Liver (tissue), 9 donors: Measurements from ENCODE around the gene STK33. TPM values are rescaled to one million over a fixed set of nuclear protein-coding genes. Genes with fewer than 3 reads are reported as not detected.

Experiments used
- DNase-seq: peaks from one replicate; pipeline ENCODE4 v3.0.0-alpha.2; 2017; ENCODE audit warnings: low spot score
- H3K27ac ChIP-seq, 2 donors: one replicate each; pipeline ENCODE4 v1.7.0; 2013; ENCODE audit warnings: inconsistent platforms in 2 of 2, low read length in 2 of 2, control low read depth in 1 of 2, low read depth in 1 of 2, mild to moderate bottlenecking in 1 of 2
- H3K27me3 ChIP-seq, 4 donors: one replicate each; pipeline versions ENCODE4 v1.6.1 to v1.7.0; 2013; ENCODE audit warnings: low read length in 3 of 4, inconsistent platforms in 1 of 4, mild to moderate bottlenecking in 1 of 4, moderate library complexity in 1 of 4; ENCODE audit not compliant: control insufficient read depth in 4 of 4, insufficient read depth in 4 of 4
- H3K36me3 ChIP-seq, 4 donors: one replicate each; pipeline versions ENCODE4 v1.6.1 to v1.7.0; 2013; ENCODE audit warnings: low read length in 3 of 4, mild to moderate bottlenecking in 3 of 4, low read depth in 1 of 4, moderate library complexity in 1 of 4; ENCODE audit not compliant: control insufficient read depth in 4 of 4, insufficient read depth in 3 of 4
- H3K4me1 ChIP-seq, 4 donors: one replicate each; pipeline versions ENCODE4 v1.6.1 to v1.7.0; 2013; ENCODE audit warnings: low read length in 3 of 4, mild to moderate bottlenecking in 3 of 4, moderate library complexity in 1 of 4; ENCODE audit not compliant: control insufficient read depth in 4 of 4, insufficient read depth in 4 of 4
- H3K4me3 ChIP-seq, 3 donors: one replicate each; pipeline versions ENCODE4 v1.6.1 to v1.7.0; 2013; ENCODE audit warnings: low read length in 3 of 3, control low read depth in 1 of 3, low read depth in 1 of 3, mild to moderate bottlenecking in 1 of 3
- H3K9ac ChIP-seq, 2 donors: one replicate each; pipeline ENCODE4 v1.7.0; 2013; ENCODE audit warnings: low read length in 2 of 2, mild to moderate bottlenecking in 2 of 2, moderate library complexity in 2 of 2, control low read depth in 1 of 2, low read depth in 1 of 2
- H3K9me3 ChIP-seq, 4 donors: one replicate each; pipeline versions ENCODE4 v1.6.1 to v1.7.0; 2013; ENCODE audit warnings: low read length in 3 of 4; ENCODE audit not compliant: control insufficient read depth in 4 of 4
- ATF3 ChIP-seq: IDR thresholded peaks from 2 replicates; pipeline ENCODE4 v1.6.1; 2016; ENCODE audit warnings: antibody characterized with exemption
- EGR1 ChIP-seq, 2 donors: IDR thresholded peaks; 2 replicates each; pipeline ENCODE4 v1.6.1; 2016 to 2018; ENCODE audit warnings: antibody characterized with exemption in 2 of 2, low read depth in 2 of 2
- FOXA1 ChIP-seq: IDR thresholded peaks from 2 replicates; pipeline ENCODE4 v1.6.1; 2016; ENCODE audit warnings: antibody characterized with exemption
- FOXA2 ChIP-seq: IDR thresholded peaks from 2 replicates; pipeline ENCODE4 v1.6.1; 2016; ENCODE audit warnings: antibody characterized with exemption
- GABPA ChIP-seq, 2 donors: IDR thresholded peaks in 1 of 2; conservative IDR thresholded peaks in 1 of 2; 2 replicates each; pipeline ENCODE4 v1.6.1; 2016; ENCODE audit warnings: antibody characterized with exemption in 2 of 2, mild to moderate bottlenecking in 1 of 2, moderate library complexity in 1 of 2
- HNF4G ChIP-seq: IDR thresholded peaks from 2 replicates; pipeline ENCODE4 v1.6.1; 2016; ENCODE audit warnings: antibody characterized with exemption
- JUND ChIP-seq, 2 donors: IDR thresholded peaks; 2 replicates each; pipeline ENCODE4 v1.6.1; 2016; ENCODE audit warnings: antibody characterized with exemption in 2 of 2
- MAX ChIP-seq: IDR thresholded peaks from 2 replicates; pipeline ENCODE4 v1.6.1; 2016; ENCODE audit warnings: antibody characterized with exemption
- RAD21 ChIP-seq, 2 donors: IDR thresholded peaks; 2 replicates each; pipeline ENCODE4 v1.6.1; 2016; ENCODE audit warnings: antibody characterized with exemption in 2 of 2, mild to moderate bottlenecking in 2 of 2
- REST ChIP-seq: IDR thresholded peaks from 2 replicates; pipeline ENCODE4 v1.6.1; 2016; ENCODE audit warnings: antibody characterized with exemption, mild to moderate bottlenecking
- RXRA ChIP-seq, 2 donors: IDR thresholded peaks; 2 replicates each; pipeline ENCODE4 v1.6.1; 2017 to 2018; ENCODE audit warnings: antibody characterized with exemption in 2 of 2, mild to moderate bottlenecking in 1 of 2
- SP1 ChIP-seq: IDR thresholded peaks from 2 replicates; pipeline ENCODE4 v1.6.1; 2018; ENCODE audit warnings: antibody characterized with exemption, mild to moderate bottlenecking
- YY1 ChIP-seq: IDR thresholded peaks from 2 replicates; pipeline ENCODE4 v1.6.1; 2016; ENCODE audit warnings: antibody characterized with exemption, mild to moderate bottlenecking
- ZBTB33 ChIP-seq: IDR thresholded peaks from 2 replicates; pipeline ENCODE4 v1.6.1; 2016; ENCODE audit warnings: antibody characterized with exemption
- WGBS: extraction: QIAGEN DNeasy Blood & Tissue Kit; methylation state at CpG from one replicate; pipeline ENCODE4 v1.1.7; 2013; 5-methylcytosine and 5-hydroxymethylcytosine counted together
- polyA plus RNA-seq, 2 donors: library from polyadenylated mRNA; stranded (reverse) in 1 of 2; unstranded in 1 of 2; fragments of 200-250 nt in 1 of 2; fragments of >200 nt in 1 of 2; fragmentation: Nextera tagmentation in 1 of 2; extraction: Ambion mirVana in 1 of 2; gene quantifications; one replicate each; pipeline versions ENCODE4 v1.2.1 to v1.2.3, GENCODE V29; 2013 to 2015
- total RNA-seq, 2 donors: library from RNA; depleted of rRNA; stranded (reverse); fragments of >200 nt; gene quantifications; one replicate each; pipeline ENCODE4 v1.2.3, GENCODE V29; 2014
- donor health status: healthy.
- donor health status: healthy.
- donor health status: healthy.
- donor health status: healthy.
- donor health status: healthy.

The STK33 gene
- total and polyA plus RNA-seq, 4 donors = 0.09 to 1.1 (median 0.52) TPM

- 88% methylated on average over 1 of the region's 1 CpG for WGBS
- no peaks in the 10 kb centered on the region for H3K9me3 ChIP-seq
- no peaks in the 10 kb centered on the region for H3K36me3 ChIP-seq
- H3K9ac ChIP-seq = no peak overlapping the region
- H3K4me1 ChIP-seq = peaks cover 3 to 6% (median 4%) of the 10 kb centered on the region in 4 donors
- no peak for DNase-seq
- H3K27me3 ChIP-seq = peaks cover 0 to 5% (median 2%) of the 10 kb centered on the region in 4 donors
- TF ChIP-seq SP1 = no peak
- TF ChIP-seq JUND (IDR thresholded peaks at IDR 0.05) = no peak
- TF ChIP-seq RXRA (IDR thresholded peaks at IDR 0.05) = no peak
- no peak for TF ChIP-seq GABPA (IDR thresholded peaks at IDR 0.05 in 1 of 2, conservative IDR thresholded peaks at IDR 0.05 in 1 of 2)
- no peak for TF ChIP-seq REST
- no peak for TF ChIP-seq YY1
- no peak for TF ChIP-seq RAD21 (IDR thresholded peaks at IDR 0.05)
- no peak for TF ChIP-seq FOXA1
- no peak for TF ChIP-seq EGR1 (IDR thresholded peaks at IDR 0.05; ENCODE audit: low read depth in 2 of 2)
- H3K27ac ChIP-seq = no peak overlapping the region
- no peak overlapping the region for H3K4me3 ChIP-seq
Measured at GRCh38 chr11:8598506-8598905, 4.5 kb upstream of the STK33 start.

GRCh38 chr11:8597182-8597581 lies 3.2 kb upstream of the STK33 start:
- no peak for DNase-seq
- H3K9me3 ChIP-seq = no peaks in the 10 kb centered on the region
- 55% methylated on average over 3 of the region's 3 CpGs for WGBS
- H3K27me3 ChIP-seq = peaks cover 0 to 9% (median 2%) of the 10 kb centered on the region in 4 donors
- H3K4me3 ChIP-seq = no peak overlapping the region
- H3K4me1 ChIP-seq = peaks cover 3 to 6% (median 4%) of the 10 kb centered on the region in 4 donors
- H3K9ac ChIP-seq = no peak overlapping the region
- no peaks in the 10 kb centered on the region for H3K36me3 ChIP-seq
- H3K27ac ChIP-seq = no peak overlapping the region
- TF ChIP-seq REST (no peak), RAD21 (IDR thresholded peaks at IDR 0.05) (no peak), FOXA2 (no peak), ZBTB33 (no peak), MAX (no peak), FOXA1 (no peak), HNF4G (no peak), ATF3 (no peak)
